ENCODE results near the gene KDELR3.

Gene KDELR3

GRCh38 chr22:38491707-38492348 lies 23.9 kb downstream of the KDELR3 start:
- DNase-seq = no peak
- H3K27me3 Mint-ChIP-seq (ENCODE audit: low read depth, poor library complexity) = no peaks in the 10 kb centered on the region
- no peak overlapping the region for H3K27ac Mint-ChIP-seq
- peaks cover 88% of the 10 kb centered on the region for H3K36me3 Mint-ChIP-seq (ENCODE audit: low read depth)
- no peak for TF ChIP-seq CTCF (IDR thresholded peaks at IDR 0.05)
- H3K4me3 Mint-ChIP-seq = no peak overlapping the region
- H3K9me3 Mint-ChIP-seq = no peaks in the 10 kb centered on the region
- H3K4me1 Mint-ChIP-seq = peaks cover 24% of the 10 kb centered on the region

GRCh38 chr22:38494498-38494897 lies 26.6 kb downstream of the KDELR3 start:
- H3K4me1 Mint-ChIP-seq = peaks cover 20% of the 10 kb centered on the region
- no peaks in the 10 kb centered on the region for H3K27me3 Mint-ChIP-seq (ENCODE audit: low read depth, poor library complexity)
- DNase-seq = no peak
- peaks cover 90% of the 10 kb centered on the region for H3K36me3 Mint-ChIP-seq (ENCODE audit: low read depth)
- TF ChIP-seq CTCF (IDR thresholded peaks at IDR 0.05) = no peak
- no peaks in the 10 kb centered on the region for H3K9me3 Mint-ChIP-seq
- no peak overlapping the region for H3K27ac Mint-ChIP-seq
- no peak overlapping the region for H3K4me3 Mint-ChIP-seq

GRCh38 chr22:38494939-38495338 lies 27.0 kb downstream of the KDELR3 start:
- peaks cover 90% of the 10 kb centered on the region for H3K36me3 Mint-ChIP-seq (ENCODE audit: low read depth)
- H3K4me3 Mint-ChIP-seq = no peak overlapping the region
- TF ChIP-seq CTCF (IDR thresholded peaks at IDR 0.05) = no peak
- DNase-seq = no peak
- no peaks in the 10 kb centered on the region for H3K27me3 Mint-ChIP-seq (ENCODE audit: low read depth, poor library complexity)
- no peak overlapping the region for H3K27ac Mint-ChIP-seq
- peaks cover 16% of the 10 kb centered on the region for H3K4me1 Mint-ChIP-seq
- H3K9me3 Mint-ChIP-seq = no peaks in the 10 kb centered on the region

GRCh38 chr22:38497869-38498268 lies 30.0 kb downstream of the KDELR3 start:
- H3K27ac Mint-ChIP-seq = no peak overlapping the region
- H3K4me3 Mint-ChIP-seq = no peak overlapping the region
- H3K4me1 Mint-ChIP-seq = peaks cover 20% of the 10 kb centered on the region
- peaks cover 97% of the 10 kb centered on the region for H3K36me3 Mint-ChIP-seq (ENCODE audit: low read depth)
- no peak for DNase-seq
- H3K9me3 Mint-ChIP-seq = no peaks in the 10 kb centered on the region
- no peaks in the 10 kb centered on the region for H3K27me3 Mint-ChIP-seq (ENCODE audit: low read depth, poor library complexity)
- TF ChIP-seq CTCF (IDR thresholded peaks at IDR 0.05) = no peak

GRCh38 chr22:38501797-38502672 lies 34.1 kb downstream of the KDELR3 start:
- Mint-ChIP-seq H3K4me3 (peak overlapping the region; percentile 97), H3K9me3 (no peaks in the 10 kb centered on the region), H3K36me3 (ENCODE audit: low read depth) (peaks cover 83% of the 10 kb centered on the region), H3K27me3 (ENCODE audit: low read depth, poor library complexity) (no peaks in the 10 kb centered on the region), H3K4me1 (peaks cover 46% of the 10 kb centered on the region), H3K27ac (no peak overlapping the region)
- TF ChIP-seq CTCF (IDR thresholded peaks at IDR 0.05) = no peak
- no peak for DNase-seq

Measured in nephron progenitor cell (in vitro differentiated cells).